Measurements from ENCODE around the gene KMT5B.

Gene KMT5B

DNA sequence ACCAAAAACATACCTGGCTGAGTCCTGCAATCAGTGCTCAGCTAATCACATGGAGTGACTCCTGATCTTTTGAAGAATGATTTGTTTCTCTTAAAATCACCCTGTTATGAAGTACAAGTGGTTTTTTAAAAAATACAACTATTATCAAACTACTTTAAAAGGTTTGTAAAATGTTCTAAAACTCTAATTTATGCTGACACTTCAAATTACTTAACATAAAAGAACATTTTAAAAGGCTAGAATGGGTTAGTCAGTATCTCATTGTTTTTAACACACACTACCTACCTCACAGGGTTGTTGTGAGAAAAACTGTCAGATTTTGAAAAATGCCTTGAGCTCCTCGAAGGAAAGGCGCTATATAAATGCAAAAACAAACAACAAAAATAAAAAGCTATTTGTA lies 33.2 kb downstream of the KMT5B start:
- no peak for DNase-seq

DNA sequence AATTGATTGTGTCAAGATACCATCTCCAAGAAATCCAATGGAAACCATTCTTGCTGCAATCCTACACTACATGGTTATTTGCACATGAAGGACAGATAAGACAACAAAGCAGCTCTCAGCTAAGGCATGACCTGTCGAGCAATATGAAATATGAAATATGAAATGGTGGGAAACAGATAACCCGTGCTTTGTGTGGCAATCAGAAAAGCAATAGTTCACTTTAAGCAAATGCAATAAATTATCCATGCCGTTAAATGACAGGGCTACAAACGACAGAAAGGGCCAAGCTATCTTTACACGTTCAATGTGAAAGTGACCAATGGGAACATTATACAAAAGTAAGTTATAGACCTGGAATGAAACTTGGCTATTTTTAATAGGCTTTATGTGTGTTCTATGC lies 35.2 kb downstream of the KMT5B start:
- DNase-seq = no peak

DNA sequence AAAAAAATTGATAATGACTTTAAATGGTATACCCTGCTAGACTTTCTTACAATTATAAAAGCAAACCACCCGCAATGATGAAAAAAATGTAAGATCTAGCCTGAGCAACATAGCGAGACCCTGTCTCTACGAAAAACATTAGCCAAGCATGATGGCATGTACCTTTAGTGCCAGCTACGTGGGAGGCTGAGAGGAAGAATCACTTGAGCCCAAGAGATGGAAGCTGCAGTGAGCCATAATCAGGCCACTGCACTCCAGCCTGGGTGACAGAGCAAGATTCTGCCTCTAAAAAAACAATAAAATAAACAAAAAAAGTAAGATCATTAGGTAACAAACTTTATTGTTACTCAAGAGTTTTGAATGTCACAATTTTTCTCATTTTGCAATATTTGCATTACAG lies 39.2 kb downstream of the KMT5B start:
- no peak for DNase-seq

DNA sequence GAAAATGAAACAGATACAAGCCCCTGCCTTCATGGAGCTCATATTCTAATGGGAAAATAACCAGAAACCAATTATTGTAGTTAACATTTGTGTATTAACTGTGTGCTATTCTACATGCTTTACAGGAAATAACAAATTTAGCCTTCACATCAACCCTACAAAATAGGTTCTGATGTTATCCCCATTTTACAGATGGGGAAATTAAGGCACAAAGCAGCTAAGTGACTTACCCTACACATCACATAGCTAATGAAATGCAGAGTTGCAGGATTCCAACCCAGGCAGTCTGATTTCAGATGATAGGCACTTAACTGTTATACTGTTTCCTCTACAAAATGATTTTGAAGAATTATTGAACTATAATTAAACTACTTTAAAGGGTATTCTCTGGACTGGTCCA lies 43.7 kb downstream of the KMT5B start:
- no peak for DNase-seq

DNA sequence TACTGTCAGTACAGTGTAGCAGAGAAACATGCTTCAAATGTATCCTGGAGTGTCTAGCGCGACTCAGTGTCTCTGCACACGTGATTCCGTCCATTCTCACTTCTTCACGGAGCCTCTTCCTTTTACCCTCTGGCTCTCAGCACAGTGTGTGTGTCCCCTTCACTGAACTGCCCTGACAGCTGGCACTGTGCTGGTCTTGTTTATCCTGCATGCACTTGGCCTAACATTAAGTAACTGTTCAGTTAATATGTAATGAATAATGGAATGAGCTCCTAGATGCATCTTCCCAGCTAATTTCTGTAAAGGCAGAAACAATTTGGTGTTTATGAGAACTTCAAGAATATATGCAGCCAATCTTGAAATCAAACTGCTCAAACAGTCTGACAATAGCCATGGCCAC lies 44.4 kb downstream of the KMT5B start:
- no peak for DNase-seq

DNA sequence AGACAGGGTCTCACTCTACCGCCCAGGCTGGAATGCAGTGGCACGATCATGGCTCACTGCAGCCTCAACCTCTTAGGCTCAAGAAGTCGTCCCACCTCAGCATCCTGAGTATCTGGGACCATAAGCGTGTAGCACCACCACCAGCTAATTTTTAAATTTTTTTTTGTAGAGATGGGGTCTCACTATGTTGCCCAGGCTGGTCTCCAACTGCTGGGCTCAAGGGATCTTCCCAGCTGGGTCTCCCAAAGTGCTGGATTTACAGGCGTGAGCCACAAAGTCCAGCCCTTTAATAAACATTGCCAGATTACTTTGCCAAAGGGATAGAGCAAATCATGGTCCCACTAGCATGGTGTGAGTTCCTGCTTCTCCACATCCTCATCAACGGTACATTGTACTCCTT lies 45.6 kb downstream of the KMT5B start:
- no peak for DNase-seq

DNA sequence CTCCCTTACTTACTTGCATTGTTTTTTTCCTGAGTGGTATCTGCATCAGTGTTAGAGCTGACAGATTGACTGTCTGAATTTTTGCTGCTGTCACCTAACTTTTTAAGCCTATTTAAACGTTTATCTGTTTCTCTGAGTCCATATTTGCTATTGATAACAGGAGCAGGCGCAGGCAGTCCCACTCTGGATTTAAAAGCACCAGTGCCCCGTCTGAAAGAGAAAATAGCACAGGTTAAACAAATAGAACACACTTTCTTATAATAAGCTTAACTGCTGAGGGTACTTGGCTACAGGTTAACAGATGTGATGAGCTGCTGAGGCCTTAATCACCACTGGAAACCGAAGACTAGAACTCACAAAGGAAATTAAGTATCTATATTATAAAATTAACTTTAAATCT lies 46.1 kb downstream of the KMT5B start:
- no peak for DNase-seq

DNA sequence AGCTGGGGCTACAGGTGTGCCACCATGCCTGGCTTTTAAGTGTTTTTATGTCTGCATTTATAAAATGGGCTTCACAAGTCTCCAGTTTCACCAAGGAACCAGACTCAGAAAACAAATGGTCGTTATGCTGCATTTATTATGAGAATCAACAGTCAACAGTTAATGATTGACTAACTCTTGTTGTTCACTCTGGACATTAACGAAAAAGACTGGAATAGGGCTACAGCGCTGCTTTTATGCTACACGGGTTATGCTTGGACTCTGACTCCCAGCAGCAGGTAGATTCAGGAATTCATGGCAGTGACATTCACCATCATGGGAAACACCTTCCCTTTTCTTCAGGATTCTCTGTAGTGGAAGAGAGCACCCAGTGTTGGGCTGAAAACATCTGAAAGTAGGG lies 47.5 kb downstream of the KMT5B start:
- DNase-seq = no peak

DNA sequence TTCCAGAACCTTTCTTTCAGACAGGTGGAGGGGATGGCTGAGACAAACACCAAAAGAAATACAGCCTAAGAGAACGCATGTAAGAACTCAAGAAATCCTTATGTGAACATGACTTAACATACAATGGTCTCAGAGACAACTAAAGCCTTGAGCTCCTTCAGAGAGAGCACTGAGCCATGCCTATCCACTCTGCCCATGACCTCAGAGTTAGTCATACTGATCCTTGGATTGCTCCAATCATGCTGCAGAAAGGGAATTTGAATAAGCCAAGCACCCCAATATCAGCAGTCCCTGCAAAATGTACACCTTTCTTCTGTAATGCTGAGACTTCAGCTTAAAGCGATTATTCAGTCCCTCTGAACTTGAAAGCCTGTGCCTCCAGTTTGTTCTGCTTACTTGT lies 48.7 kb downstream of the KMT5B start:
- DNase-seq = no peak

DNA sequence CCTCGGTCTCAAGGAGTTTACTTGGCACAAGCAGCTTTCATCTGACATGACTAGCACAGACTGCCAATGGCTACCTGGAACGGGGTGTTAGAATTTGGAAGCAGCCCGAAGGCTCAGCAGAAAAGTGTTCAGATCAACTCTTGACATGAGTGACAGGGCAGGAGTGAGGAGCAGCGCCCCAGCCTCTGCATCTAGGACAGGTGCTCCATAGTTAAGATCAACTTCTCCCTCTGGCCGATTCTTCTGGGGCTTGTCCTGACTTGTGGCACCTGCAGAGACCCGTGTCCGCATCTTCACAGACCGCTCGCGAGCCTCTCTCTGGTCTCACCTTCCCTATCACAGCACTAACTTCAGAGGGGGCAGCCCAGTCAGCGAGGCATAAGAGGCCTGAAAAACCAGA lies 49.4 kb downstream of the KMT5B start:
- no peak for DNase-seq

DNA sequence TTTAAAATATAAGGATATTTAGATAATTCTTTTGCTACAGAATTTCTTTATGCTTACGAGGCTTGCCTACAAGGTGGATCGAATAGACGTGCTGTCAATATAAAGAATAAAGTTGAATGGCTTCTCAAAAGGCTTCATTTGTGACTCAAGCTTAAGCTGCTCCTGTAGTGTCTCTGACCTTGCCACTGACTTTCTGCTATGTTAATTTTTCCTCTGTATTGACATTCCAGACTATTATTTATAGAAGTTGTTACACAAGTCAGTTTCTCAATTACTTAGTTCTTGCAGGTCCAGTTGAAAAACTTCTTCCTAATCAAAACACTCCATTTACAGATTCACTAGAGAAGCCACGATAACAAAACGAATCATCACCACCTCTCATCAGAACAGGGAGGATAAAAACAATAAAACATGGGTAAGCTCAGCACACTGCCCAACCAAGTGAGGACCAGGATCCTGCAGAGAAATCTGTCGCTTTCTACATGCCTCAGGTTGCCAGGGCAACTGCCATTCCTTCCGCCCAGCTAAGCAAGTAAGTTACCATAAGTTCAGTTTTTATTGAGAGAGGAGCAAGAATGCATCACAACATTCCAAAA lies 52.9 kb downstream of the KMT5B start:
- DNase-seq = no peak

DNA sequence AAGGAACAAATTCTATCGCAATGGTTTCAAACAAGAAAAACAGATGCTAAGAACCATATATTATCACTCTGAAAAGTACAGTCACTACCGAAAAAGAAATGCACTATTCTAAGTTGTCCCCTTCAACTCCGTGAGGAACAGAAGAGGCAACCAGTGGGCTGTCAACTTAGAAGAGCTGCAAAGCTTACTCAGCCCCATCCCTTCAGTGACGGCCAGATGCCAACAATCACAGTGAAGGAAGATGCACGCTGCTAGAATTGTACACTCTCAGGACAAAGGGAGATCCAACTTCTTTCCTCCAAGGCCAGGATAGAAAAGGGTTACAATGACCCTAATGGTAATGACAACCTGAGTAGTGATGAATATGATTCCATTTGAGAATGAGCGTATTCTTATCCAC lies 53.4 kb downstream of the KMT5B start:
- DNase-seq = no peak

DNA sequence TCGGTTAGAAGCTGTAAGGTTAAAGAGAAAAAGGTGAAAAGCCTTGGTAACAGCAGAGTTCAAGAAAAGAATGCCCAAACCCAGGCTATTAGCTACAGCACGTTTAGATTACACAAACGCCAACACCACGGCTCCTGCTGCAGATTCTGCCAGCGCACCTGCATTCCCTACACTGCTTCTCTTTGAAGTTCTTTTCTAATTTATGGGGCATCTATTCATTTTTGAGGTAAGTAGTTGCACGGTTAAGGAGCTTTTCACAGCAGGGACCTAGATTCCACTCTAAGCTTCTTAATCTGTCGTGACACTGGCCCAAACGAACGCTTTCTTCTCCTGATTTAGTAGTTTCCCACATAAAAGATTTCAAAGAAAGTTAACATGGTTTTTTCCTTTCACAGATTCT lies 53.9 kb downstream of the KMT5B start:
- DNase-seq = no peak

DNA sequence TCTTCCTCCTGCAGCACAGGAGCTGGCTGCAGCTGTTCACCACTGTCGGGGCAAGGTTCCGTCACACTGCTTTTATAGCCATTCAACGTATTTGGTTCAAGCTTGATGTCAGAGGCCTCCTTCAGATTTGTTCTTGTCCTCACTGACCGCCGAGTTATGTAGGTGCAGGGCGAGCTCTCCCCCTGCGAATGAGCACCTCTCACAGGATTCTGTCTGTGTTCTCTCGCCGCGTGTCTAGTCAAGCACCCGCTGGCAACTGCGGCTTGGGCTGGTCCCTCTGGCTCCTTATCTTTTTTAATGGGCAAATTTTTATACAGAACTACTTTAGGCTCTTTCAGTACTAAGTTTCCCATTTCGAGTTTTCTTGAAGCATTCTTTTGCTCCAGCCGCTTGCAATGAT lies 54.5 kb downstream of the KMT5B start:
- DNase-seq = no peak

DNA sequence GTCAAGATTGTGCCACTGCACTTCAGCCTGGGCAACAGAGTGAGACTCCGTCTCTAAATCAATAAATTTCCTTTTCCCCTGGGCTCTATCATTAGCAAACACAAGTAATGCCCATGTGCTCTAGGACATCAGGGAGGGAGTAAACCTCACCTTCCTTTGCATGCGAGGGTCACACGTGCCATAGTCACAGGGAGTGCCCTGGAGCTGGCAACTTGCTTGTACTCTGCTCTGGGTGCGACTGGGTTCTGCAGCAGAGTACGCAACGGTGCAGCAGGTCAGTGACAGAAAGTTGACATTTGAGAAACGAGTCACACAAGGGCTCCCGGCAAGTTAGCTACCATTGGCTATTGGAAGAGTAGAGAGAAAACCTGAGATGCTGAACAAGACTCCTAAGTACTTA lies 59.4 kb downstream of the KMT5B start:
- DNase-seq = no peak

DNA sequence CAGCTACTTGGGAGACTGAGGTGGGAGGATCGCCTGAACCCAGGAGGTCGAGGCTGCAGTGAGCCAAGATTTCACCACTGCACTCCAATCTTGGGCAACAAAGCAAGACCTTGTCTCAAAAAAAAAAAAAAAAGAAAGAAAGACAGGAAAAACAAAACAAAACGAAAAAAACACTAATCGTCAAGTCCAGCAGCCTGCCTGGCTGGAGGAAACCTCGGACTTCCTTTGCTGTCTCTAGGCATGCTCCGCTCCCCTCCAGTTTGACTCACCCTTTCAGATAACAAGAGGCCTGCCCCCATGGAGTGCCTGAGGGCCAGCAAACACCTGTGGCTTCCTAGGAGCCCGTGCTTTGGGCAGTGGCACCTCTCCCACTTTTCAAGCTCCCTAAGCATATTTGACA lies 63.1 kb downstream of the KMT5B start:
- peak in 2 of 4 experiments; percentile 23 to 36 for DNase-seq

DNA sequence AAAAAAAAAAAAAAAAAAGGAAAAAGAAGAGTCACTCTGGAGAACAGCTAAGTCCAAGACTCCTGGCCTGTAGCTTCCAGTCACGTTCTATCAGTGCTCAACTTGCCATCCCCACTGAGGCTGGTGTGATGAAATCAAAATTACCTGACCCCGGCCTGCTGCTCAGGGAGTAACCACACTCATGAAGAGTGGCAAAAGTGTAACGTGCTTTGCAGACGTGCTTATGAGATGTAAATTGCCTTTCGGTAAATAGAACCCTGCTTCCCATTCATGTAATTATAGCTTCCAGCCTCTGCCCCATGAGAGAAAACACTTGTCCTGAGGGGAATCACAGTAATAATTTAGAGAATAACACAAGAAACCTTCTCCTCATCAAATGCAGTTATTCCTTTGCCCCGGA lies 63.7 kb downstream of the KMT5B start:
- DNase-seq = no peak

DNA sequence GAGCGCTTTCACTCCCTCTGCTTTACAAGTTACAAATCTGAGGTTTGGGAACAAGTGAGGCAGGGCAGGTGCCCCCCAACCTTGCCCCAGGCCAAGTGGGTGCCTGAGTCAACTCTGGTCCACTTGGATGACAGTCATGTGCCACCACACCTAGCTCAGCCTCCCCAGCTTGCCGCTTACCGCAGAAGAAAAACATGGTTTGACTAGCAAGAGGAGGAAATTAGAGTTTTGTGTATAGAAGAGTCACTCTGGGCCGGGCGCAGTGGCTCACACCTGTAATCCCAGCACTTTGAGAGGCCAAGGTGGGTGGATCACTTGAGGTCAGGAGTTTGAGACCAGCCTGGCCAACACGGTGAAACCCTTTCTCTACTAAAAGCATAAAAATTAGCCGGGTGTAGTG lies 64.2 kb downstream of the KMT5B start:
- DNase-seq = no peak

DNA sequence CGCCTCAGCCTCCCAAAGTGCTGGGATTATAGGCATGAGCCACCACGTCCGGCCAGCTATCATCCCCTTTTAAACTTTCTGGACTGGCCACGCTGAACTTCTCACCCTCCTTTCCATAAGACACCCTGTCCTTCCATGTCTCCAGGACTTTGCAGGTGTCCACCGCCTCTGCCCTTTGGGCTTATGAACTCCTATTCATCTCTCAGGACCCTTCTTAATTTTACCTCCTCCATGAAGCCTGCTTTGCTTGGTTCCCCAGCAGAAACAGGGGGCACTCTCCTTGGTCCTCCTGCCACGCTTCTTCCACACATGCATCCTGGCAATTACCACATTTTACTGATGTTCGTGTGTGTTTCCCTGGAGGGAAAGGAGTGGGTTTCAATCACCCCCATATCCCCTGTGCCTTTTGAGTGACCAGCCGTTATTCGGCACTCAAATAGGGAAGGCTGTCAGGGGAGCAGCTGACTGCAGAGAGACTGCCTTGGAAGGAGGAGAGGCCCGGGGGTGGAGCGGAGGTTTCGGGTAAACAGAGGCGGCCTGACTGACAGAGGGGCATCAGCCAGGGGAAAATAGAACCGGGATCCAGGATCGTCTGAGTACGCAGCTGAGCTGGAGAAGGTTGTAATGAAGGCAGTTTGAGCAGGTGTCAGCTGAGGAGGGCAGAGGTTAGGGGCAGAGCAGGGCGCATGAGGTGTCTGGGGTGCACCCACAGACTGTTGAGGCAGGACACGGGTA lies 64.9 kb downstream of the KMT5B start:
- no peak for DNase-seq

DNA sequence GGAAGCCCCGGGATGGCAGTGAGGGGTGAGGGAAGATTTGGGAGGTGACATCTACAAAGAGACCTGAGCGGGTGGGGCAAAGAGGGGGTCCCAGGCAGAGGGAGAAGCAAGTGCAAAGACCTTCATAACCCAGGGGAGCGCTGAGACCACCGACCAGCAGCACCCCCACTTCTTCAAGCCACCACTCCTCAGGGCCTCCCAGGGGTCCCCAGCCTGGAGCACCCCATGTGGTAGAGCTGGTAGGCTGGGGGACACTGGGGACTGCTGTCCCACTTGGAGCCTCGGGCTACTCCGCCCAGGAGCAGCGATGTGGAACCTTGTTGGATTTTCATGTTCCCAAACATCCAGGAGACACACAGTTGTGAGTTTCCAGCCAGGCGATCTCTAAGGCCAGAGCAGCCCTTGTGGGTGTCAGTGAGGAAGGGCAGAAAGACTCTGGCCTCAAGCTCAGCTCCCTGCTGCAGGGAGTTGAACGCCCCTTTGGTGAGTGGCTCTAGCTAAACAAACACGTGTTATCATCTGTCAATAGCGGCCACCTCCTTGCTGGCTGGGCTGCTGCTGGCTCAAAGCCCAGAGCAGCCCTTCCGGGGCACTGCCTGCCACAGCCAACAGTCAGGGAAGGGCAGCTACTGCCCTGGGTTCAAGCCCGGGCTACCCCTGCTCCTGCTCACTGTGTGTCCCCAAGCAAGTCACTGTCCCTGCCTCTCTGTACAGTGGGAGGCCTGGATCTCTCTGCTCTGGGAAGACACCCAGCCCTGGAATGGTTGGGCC lies 66.2 kb downstream of the KMT5B start:
- peak; percentile 36 to 61 (median 54) for DNase-seq

DNA sequence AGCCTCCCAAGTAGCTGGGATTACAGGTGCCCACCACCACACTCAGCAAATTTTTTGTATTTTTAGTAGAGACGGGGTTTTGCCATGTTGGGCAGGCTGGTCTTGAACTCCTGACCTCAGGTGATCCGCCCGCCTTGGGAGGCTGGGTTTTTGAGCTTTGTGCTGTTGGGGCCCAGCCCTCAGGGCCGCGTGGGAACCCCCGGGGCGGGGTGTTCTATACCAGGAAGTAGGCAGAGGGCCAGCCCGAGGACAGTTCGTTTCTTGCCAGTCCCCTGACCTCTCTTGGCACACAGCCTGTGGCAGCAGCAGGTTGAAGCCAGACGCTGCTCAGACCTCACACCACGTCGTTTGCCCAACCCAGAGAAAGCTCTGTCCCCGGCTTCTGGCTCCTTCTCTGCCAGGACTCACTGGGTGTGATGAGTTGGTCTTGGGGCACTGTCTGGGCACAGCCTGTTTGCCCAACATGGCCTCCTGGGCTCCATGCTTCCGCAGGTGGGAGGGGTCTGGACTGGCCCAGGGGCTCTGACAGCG lies 67.0 kb downstream of the KMT5B start:
- DNase-seq = peak; percentile 85 to 93 (median 91)

DNA sequence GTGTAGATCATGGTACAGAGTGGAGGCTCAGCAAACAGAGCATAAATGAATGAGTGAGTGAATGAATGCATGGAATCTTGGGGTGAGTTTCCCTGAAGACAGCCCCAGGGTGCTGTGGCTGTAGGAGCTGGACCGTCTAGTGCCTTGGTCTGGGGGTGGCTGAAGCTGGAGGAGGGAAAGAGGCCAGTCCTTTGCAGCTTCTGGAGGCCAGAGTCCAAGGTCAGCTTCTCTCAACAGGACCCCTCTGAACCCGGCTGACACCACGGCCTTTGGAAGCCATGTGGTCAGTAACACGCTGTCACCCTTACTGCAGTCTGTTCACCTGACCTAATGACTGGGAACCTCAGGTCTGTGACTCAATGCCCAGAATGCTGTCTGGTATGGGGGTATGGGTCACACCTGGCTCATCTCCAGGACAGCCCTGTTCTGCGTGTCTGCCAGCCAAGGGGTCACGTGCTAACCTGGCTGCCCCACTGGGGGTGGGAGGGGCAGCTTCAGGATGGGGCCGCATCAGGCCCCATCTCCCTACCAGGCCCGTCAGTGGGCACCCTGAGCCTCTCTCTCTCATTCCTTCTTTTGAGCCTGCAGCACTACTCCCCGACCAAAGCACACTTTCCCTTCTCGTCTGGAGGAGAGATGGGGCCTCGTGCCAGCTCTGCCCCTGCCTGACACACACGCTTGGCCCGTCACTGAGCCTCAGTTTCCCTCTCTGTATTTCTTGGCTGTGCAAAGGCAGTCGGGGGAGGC lies 67.8 kb downstream of the KMT5B start:
- DNase-seq = peak in 3 of 4 experiments; percentile 19 to 47 (median 21)

DNA sequence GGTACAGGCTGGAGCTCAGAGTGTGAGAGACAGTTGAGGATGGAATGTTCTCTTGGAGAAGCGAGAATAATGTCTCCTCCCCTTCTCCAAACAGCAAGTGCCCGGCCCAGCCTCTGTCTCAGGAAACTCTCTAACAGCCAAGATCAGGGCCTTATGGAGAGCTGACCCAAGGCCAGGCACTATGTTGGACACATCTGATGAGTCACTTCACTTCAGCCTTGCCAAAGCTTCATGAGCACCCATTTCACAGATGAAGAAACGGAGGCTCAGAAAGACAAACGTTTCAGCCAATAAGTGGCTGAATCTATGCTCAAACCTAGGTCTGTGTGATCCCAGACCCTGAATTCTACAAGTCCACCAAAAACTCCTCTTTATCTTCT lies 69.8 kb downstream of the KMT5B start:
- DNase-seq = no peak

Data from suppressor macrophage (primary cell).